GM23338 (cell line): ENCODE measurements around the gene PLEKHJ1. TPM values are rescaled to one million over a fixed set of nuclear protein-coding genes. Genes with fewer than 3 reads are reported as not detected.

ENCODE experiments used
- ATAC-seq: fragments of 200-7000 bp; cut with Tn5 transposase; 3 replicates; pipeline ENCODE4 v1.9.1; 2020
- DNase-seq: peaks from one replicate; pipeline ENCODE4 v3.0.0-alpha.2; 2015; ENCODE audit warnings: low spot score
- H2AFZ ChIP-seq: fragments of 200-600 bp; sonication (generic); 2 replicates; pipeline ENCODE4 v1.8.0; 2016; ENCODE audit warnings: antibody characterized with exemption, mild to moderate bottlenecking, moderate library complexity
- H3F3A ChIP-seq: fragments of 200-600 bp; sonication (generic); replicated peaks from 2 replicates; pipeline ENCODE4 v1.8.0; 2017; ENCODE audit warnings: antibody characterized with exemption, mixed run types, low read depth
- H3K27ac ChIP-seq: fragments of 200-600 bp; sonication (generic); 2 replicates; pipeline ENCODE4 v1.6.1; 2016; ENCODE audit warnings: low read depth
- H3K27me3 ChIP-seq: fragments of 200-600 bp; sonication (generic); 2 replicates; pipeline ENCODE4 v1.8.0; 2016; ENCODE audit warnings: mild to moderate bottlenecking, mixed run types, moderate library complexity; ENCODE audit not compliant: insufficient read depth
- H3K36me3 ChIP-seq: fragments of 200-600 bp; sonication (generic); 2 replicates; pipeline ENCODE4 v1.8.0; 2016; ENCODE audit warnings: mild to moderate bottlenecking; ENCODE audit not compliant: insufficient read depth
- H3K4me1 ChIP-seq: fragments of 200-600 bp; sonication (generic); 2 replicates; pipeline ENCODE4 v1.8.0; 2016; ENCODE audit warnings: mild to moderate bottlenecking, moderate library complexity; ENCODE audit not compliant: insufficient read depth
- H3K4me2 ChIP-seq: fragments of 200-600 bp; sonication (generic); 2 replicates; pipeline ENCODE4 v1.7.1; 2017; ENCODE audit warnings: mixed run types
- H3K4me3 ChIP-seq: fragments of 200-600 bp; sonication (generic); 2 replicates; pipeline ENCODE4 v1.6.1; 2016; ENCODE audit warnings: mixed run types
- H3K79me2 ChIP-seq: fragments of 200-600 bp; sonication (generic); replicated peaks from 2 replicates; pipeline ENCODE4 v1.8.0; 2017; ENCODE audit warnings: mild to moderate bottlenecking; ENCODE audit not compliant: insufficient read depth
- H3K9me2 ChIP-seq: fragments of 200-600 bp; sonication (generic); 2 replicates; pipeline ENCODE4 v1.8.0; 2017; ENCODE audit not compliant: insufficient read depth
- H4K20me1 ChIP-seq: fragments of 200-600 bp; sonication (generic); replicated peaks from 2 replicates; pipeline ENCODE4 v1.8.0; 2017; ENCODE audit warnings: mild to moderate bottlenecking; ENCODE audit not compliant: insufficient read depth
- H3K27ac Mint-ChIP-seq: 2 replicates; pipeline ENCODE4 v1.8.0; 2020; ENCODE audit warnings: inconsistent platforms, mild to moderate bottlenecking, moderate library complexity, mixed read lengths
- H3K27me3 Mint-ChIP-seq: 3 replicates; pipeline ENCODE4 v1.8.0; 2022; ENCODE audit warnings: low read depth, mild to moderate bottlenecking, moderate library complexity, mixed read lengths, inconsistent platforms; ENCODE audit not compliant: insufficient read depth, poor library complexity
- H3K36me3 Mint-ChIP-seq: 3 replicates; pipeline ENCODE4 v1.8.0; 2021; ENCODE audit warnings: low read depth, mild to moderate bottlenecking, inconsistent platforms, moderate library complexity, mixed read lengths
- H3K4me1 Mint-ChIP-seq: 3 replicates; pipeline ENCODE4 v1.8.0; 2020; ENCODE audit warnings: mild to moderate bottlenecking, inconsistent platforms, mixed read lengths
- H3K4me3 Mint-ChIP-seq: 3 replicates; pipeline ENCODE4 v1.8.0; 2021; ENCODE audit warnings: moderate library complexity, mild to moderate bottlenecking, inconsistent platforms, mixed read lengths
- H3K9me3 Mint-ChIP-seq: 3 replicates; pipeline ENCODE4 v1.8.0; 2020; ENCODE audit warnings: moderate library complexity, mild to moderate bottlenecking, inconsistent platforms, mixed read lengths
- CREB1 ChIP-seq: fragments of 250-450 bp; sonication (Bioruptor Pico); IDR thresholded peaks from 2 replicates; pipeline ENCODE4 v1.5.0; 2020; ENCODE audit warnings: low read depth, mild to moderate bottlenecking, moderate library complexity
- EZH2 ChIP-seq: fragments of 200-600 bp; sonication (generic); IDR thresholded peaks from one replicate; pipeline ENCODE4 v1.8.0; 2017; ENCODE audit warnings: antibody characterized with exemption, mild to moderate bottlenecking, low read depth; ENCODE audit not compliant: unreplicated experiment
- JUNB ChIP-seq: IDR thresholded peaks from one replicate; pipeline ENCODE4 v1.6.1; 2016; ENCODE audit warnings: antibody characterized with exemption; ENCODE audit not compliant: unreplicated experiment
- STAT1 ChIP-seq: IDR thresholded peaks from one replicate; pipeline ENCODE4 v1.6.1; 2016; ENCODE audit warnings: antibody characterized with exemption; ENCODE audit not compliant: unreplicated experiment
- ZNF114 ChIP-seq: fragments of 250-450 bp; sonication (Bioruptor Pico); IDR thresholded peaks from 2 replicates; pipeline ENCODE4 v1.5.0; 2020; ENCODE audit warnings: mild to moderate bottlenecking, moderate library complexity
- ZNF331 ChIP-seq: fragments of 250-450 bp; sonication (Bioruptor Pico); IDR thresholded peaks from 2 replicates; pipeline ENCODE4 v1.5.0; 2020; ENCODE audit warnings: low read depth, mild to moderate bottlenecking, moderate library complexity
- polyA plus RNA-seq: library from polyadenylated mRNA; unstranded; fragments of >200 nt; fragmentation: Nextera tagmentation; extraction: Ambion mirVana; gene quantifications from 2 replicates; pipeline ENCODE4 v1.2.1, GENCODE V29; 2016
- total RNA-seq: library from RNA; depleted of rRNA; stranded (reverse); fragments of >200 nt; shearing (Covaris generic); gene quantifications from 2 replicates; pipeline ENCODE4 v1.2.3, GENCODE V29; 2014
- TF ChIP-seq, protein P1 (sequence below), 2 experiments: fragments of 200-600 bp in 1 of 2; sonication (generic) in 1 of 2; conservative IDR thresholded peaks; 2 replicates each; pipeline versions ENCODE4 v1.5.1 to v1.6.1; 2016 to 2017; ENCODE audit warnings: antibody characterized with exemption in 2 of 2, low read depth in 2 of 2, mild to moderate bottlenecking in 2 of 2, moderate library complexity in 1 of 2
- TF ChIP-seq, protein P2 (sequence below): IDR thresholded peaks from one replicate; pipeline ENCODE4 v1.6.1; 2018; ENCODE audit warnings: antibody characterized with exemption; ENCODE audit not compliant: unreplicated experiment

PLEKHJ1 gene
- total and polyA plus RNA-seq, 2 experiments from 2014 or later, result 146 to 210 TPM

DNA sequence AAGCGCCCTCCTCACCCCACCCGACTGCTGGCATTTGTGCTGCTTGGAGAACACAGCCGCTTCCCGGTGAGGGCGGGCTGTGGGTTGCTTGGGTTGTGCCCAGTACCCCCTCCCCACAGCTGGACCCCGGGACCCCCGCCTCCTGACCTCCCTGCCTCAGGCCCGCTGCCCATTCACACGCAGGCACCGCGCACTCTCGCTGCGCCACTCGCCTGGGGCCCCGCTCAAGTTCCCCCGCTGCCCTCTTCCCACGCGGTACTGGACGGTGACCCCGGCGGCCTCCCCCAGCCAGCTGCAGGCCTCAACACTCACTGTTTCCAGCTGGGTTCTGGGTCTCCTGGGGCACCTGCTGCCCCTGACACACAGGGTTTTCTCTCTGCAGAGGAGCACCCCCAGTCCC is 16.4 kb downstream of the PLEKHJ1 start (continued):
- TF ChIP-seq, protein P1, sequence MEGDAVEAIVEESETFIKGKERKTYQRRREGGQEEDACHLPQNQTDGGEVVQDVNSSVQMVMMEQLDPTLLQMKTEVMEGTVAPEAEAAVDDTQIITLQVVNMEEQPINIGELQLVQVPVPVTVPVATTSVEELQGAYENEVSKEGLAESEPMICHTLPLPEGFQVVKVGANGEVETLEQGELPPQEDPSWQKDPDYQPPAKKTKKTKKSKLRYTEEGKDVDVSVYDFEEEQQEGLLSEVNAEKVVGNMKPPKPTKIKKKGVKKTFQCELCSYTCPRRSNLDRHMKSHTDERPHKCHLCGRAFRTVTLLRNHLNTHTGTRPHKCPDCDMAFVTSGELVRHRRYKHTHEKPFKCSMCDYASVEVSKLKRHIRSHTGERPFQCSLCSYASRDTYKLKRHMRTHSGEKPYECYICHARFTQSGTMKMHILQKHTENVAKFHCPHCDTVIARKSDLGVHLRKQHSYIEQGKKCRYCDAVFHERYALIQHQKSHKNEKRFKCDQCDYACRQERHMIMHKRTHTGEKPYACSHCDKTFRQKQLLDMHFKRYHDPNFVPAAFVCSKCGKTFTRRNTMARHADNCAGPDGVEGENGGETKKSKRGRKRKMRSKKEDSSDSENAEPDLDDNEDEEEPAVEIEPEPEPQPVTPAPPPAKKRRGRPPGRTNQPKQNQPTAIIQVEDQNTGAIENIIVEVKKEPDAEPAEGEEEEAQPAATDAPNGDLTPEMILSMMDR (conservative IDR thresholded peaks at IDR 0.05; ENCODE audit: low read depth in 2 of 2), result no peak
- TF ChIP-seq ZNF331 (CRISPR knock-in tag) (no peak), EZH2 (no peak)

DNA sequence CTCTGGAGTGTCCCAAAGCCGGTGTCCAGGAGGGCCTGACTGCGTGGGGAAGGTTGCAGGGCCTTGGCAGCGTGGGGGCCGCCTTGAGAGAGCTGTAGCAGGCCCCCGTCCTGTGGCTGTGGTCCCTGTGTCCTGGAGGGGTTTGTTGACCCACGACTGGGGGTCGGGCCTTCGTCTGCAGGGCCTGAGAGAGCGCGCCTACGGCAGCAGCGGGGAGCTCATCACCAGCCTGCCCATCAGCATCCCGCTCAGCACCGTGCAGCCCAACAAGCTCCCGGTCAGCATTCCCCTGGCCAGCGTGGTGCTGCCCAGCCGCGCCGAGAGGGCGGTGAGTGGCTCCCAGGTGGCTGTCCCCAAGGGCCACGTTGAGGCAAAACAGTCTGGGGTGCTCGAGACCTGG is 18.5 kb downstream of the PLEKHJ1 start:
- Histone ChIP-seq H3K27me3 (no peaks in the 10 kb centered on the region), H3K4me2 (no peak overlapping the region), H4K20me1 (0 out of 2 replicates have a peak, but pooled peaks cover 4% of the 10 kb centered on the region), H3K9me2 (no peaks in the 10 kb centered on the region), H3F3A (0 out of 2 replicates have a peak, but pooled peaks cover 6% of the 10 kb centered on the region), H3K4me3 (no peak overlapping the region), H3K36me3 (peaks cover 6% of the 10 kb centered on the region; the same call in 1 of the 2 replicates), H2AFZ (no peak overlapping the region), H3K79me2 (no peaks in the 10 kb centered on the region), H3K4me1 (no peaks in the 10 kb centered on the region), H3K27ac (no peak overlapping the region)
- no peak for DNase-seq
- no peak overlapping the region for H3K4me3 Mint-ChIP-seq
- H3K4me1 Mint-ChIP-seq, result no peaks in the 10 kb centered on the region
- no peak overlapping the region for H3K27ac Mint-ChIP-seq
- H3K9me3 Mint-ChIP-seq, result no peaks in the 10 kb centered on the region; the same call in 2 of the 3 replicates
- H3K36me3 Mint-ChIP-seq, result peaks cover 41% of the 10 kb centered on the region
- TF ChIP-seq, protein P2, sequence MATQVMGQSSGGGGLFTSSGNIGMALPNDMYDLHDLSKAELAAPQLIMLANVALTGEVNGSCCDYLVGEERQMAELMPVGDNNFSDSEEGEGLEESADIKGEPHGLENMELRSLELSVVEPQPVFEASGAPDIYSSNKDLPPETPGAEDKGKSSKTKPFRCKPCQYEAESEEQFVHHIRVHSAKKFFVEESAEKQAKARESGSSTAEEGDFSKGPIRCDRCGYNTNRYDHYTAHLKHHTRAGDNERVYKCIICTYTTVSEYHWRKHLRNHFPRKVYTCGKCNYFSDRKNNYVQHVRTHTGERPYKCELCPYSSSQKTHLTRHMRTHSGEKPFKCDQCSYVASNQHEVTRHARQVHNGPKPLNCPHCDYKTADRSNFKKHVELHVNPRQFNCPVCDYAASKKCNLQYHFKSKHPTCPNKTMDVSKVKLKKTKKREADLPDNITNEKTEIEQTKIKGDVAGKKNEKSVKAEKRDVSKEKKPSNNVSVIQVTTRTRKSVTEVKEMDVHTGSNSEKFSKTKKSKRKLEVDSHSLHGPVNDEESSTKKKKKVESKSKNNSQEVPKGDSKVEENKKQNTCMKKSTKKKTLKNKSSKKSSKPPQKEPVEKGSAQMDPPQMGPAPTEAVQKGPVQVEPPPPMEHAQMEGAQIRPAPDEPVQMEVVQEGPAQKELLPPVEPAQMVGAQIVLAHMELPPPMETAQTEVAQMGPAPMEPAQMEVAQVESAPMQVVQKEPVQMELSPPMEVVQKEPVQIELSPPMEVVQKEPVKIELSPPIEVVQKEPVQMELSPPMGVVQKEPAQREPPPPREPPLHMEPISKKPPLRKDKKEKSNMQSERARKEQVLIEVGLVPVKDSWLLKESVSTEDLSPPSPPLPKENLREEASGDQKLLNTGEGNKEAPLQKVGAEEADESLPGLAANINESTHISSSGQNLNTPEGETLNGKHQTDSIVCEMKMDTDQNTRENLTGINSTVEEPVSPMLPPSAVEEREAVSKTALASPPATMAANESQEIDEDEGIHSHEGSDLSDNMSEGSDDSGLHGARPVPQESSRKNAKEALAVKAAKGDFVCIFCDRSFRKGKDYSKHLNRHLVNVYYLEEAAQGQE, result no peak
- TF ChIP-seq CREB1 (CRISPR knock-in tag) (no peak), STAT1 (no peak), JUNB (no peak), ZNF114 (CRISPR knock-in tag) (no peak)
- TF ChIP-seq, protein P1 (conservative IDR thresholded peaks at IDR 0.05; ENCODE audit: low read depth in 2 of 2), result no peak
- ATAC-seq, result no peak
- peaks cover 11% of the 10 kb centered on the region for H3K27me3 Mint-ChIP-seq
